ENCODE data around the gene LEMD3. TPM values are rescaled to one million over a fixed set of nuclear protein-coding genes. Genes with fewer than 3 reads are reported as not detected.

Gene LEMD3
- total RNA-seq, 1 experiment from 2014 or later = 28.4 TPM

GRCh38 chr12:65184176-65184857, 14.9 kb downstream of the LEMD3 start:
- no TSS peak for BruUV-seq (replicated peaks)
- TF ChIP-seq EZH2 (IDR thresholded peaks at IDR 0.05; ENCODE audit: borderline replicate concordance, low read depth, low read length, poor library complexity, severe bottlenecking) (no peak), CTCF (conservative IDR thresholded peaks at IDR 0.05; ENCODE audit: low read depth, low read length) (no peak)
- ChIA-PET CTCF (no interaction called here), POLR2A (ENCODE audit: low non-redundant PET) (no interaction called here)
- DNase-seq (ENCODE audit: low spot score) = no peak
- Histone ChIP-seq H3K27me3 (replicated peaks; ENCODE audit: insufficient read depth, low read depth, low read length, poor library complexity) (no peaks in the 10 kb centered on the region), H3K4me3 (ENCODE audit: low read depth, low read length, poor library complexity, severe bottlenecking) (no peak overlapping the region), H3K4me1 (ENCODE audit: insufficient read depth, low read length, poor library complexity, severe bottlenecking) (peaks cover 24% of the 10 kb centered on the region), H3K36me3 (ENCODE audit: insufficient read depth, low read length, poor library complexity, severe bottlenecking) (no peaks in the 10 kb centered on the region), H3K27ac (ENCODE audit: low read depth, low read length, poor library complexity, severe bottlenecking) (no peak overlapping the region), H3K9me3 (ENCODE audit: low read depth, low read length, poor library complexity, severe bottlenecking) (no peaks in the 10 kb centered on the region)
- intact Hi-C loops (cut with micrococcal nuclease; ENCODE audit: unreplicated experiment) = no loop called here

GRCh38 chr12:65184858-65185229, 15.5 kb downstream of the LEMD3 start:
- no peak for DNase-seq (ENCODE audit: low spot score)
- TF ChIP-seq CTCF (conservative IDR thresholded peaks at IDR 0.05; ENCODE audit: low read depth, low read length) = no peak
- TF ChIP-seq EZH2 (IDR thresholded peaks at IDR 0.05; ENCODE audit: borderline replicate concordance, low read depth, low read length, poor library complexity, severe bottlenecking) = no peak
- no TSS peak for BruUV-seq (replicated peaks)
- no peak overlapping the region for H3K27ac ChIP-seq (ENCODE audit: low read depth, low read length, poor library complexity, severe bottlenecking)
- no peaks in the 10 kb centered on the region for H3K36me3 ChIP-seq (ENCODE audit: insufficient read depth, low read length, poor library complexity, severe bottlenecking)
- ChIA-PET POLR2A (ENCODE audit: low non-redundant PET) (no interaction called here), CTCF (no interaction called here)
- peaks cover 24% of the 10 kb centered on the region for H3K4me1 ChIP-seq (ENCODE audit: insufficient read depth, low read length, poor library complexity, severe bottlenecking)
- intact Hi-C loops (cut with micrococcal nuclease; ENCODE audit: unreplicated experiment) = no loop called here
- H3K9me3 ChIP-seq (ENCODE audit: low read depth, low read length, poor library complexity, severe bottlenecking) = no peaks in the 10 kb centered on the region
- no peak overlapping the region for H3K4me3 ChIP-seq (ENCODE audit: low read depth, low read length, poor library complexity, severe bottlenecking)
- H3K27me3 ChIP-seq (replicated peaks; ENCODE audit: insufficient read depth, low read depth, low read length, poor library complexity) = no peaks in the 10 kb centered on the region

GRCh38 chr12:65187665-65188064, 18.3 kb downstream of the LEMD3 start:
- ChIA-PET CTCF (no interaction called here), POLR2A (ENCODE audit: low non-redundant PET) (no interaction called here)
- no peak for DNase-seq (ENCODE audit: low spot score)
- no peak overlapping the region for H3K27ac ChIP-seq (ENCODE audit: low read depth, low read length, poor library complexity, severe bottlenecking)
- H3K4me1 ChIP-seq (ENCODE audit: insufficient read depth, low read length, poor library complexity, severe bottlenecking) = peaks cover 19% of the 10 kb centered on the region
- no TSS peak for BruUV-seq (replicated peaks)
- no peak for TF ChIP-seq EZH2 (IDR thresholded peaks at IDR 0.05; ENCODE audit: borderline replicate concordance, low read depth, low read length, poor library complexity, severe bottlenecking)
- no peak for TF ChIP-seq CTCF (conservative IDR thresholded peaks at IDR 0.05; ENCODE audit: low read depth, low read length)
- intact Hi-C loops (cut with micrococcal nuclease; ENCODE audit: unreplicated experiment) = no loop called here
- H3K9me3 ChIP-seq (ENCODE audit: low read depth, low read length, poor library complexity, severe bottlenecking) = no peaks in the 10 kb centered on the region
- no peaks in the 10 kb centered on the region for H3K27me3 ChIP-seq (replicated peaks; ENCODE audit: insufficient read depth, low read depth, low read length, poor library complexity)
- no peak overlapping the region for H3K4me3 ChIP-seq (ENCODE audit: low read depth, low read length, poor library complexity, severe bottlenecking)
- no peaks in the 10 kb centered on the region for H3K36me3 ChIP-seq (ENCODE audit: insufficient read depth, low read length, poor library complexity, severe bottlenecking)

Data from A673 (cell line).